Stimulated activated CD4-positive, alpha-beta T cell treated with anti-CD3 and anti-CD28 coated beads, Interleukin-1b, Interleukin-23, amount 100 ng/mL, for 4 hours (primary cell): ENCODE data around the gene CHD9NB.

Source experiments
- DNase-seq, 2 donors: peaks; one replicate each; pipeline ENCODE4 v3.0.0-alpha.2; 2020; ENCODE audit warnings: low read depth in 2 of 2

The CHD9NB gene

DNA sequence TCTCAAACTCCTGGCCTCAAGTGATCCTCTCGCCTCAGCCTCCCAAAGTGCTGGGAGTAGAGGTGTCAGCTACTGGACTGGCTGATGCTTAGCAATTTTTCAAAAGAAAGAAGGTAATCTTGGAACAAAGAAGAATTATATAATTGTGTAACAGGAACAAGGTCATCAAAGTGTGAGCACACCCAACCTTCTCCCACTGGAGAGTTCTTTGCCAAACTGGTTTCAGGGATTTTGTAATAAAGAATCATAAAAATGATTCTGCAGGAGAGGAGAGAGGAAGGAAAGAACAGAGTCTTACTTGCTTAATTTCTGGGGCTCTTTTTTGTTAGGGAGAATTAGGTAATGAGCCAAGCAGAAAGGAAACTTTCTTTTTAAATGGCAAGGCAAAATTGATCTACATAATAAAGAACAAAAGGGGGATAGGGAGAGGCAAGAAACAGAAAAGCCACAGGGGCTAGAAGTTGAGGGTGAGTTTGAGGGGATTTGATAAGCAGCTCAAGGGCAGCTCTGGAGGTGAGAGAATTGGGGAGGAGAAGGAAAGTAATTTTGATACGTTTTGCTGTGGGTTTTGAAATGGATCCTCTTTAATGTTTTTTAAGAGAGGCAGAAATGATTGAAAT, 21.3 kb downstream of the CHD9NB start:
- DNase-seq, result no peak

DNA sequence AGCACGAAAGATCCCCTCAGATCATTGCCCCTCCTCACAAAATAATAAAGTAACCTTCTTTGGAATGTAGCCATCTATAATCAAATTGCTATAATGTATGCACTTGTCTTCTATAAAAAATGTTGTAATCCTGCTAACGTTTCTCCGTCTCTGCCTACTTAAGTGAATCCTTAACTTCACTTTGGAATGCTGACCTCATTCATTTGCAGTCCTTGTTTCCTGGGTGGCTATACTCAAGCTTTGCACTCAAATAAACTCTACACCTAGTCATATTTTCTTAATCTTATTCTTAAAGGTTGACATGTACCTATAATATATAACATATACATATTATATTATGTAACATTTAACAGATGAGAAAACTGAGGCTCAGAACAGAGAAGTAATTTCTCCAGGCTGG, 22.7 kb downstream of the CHD9NB start:
- DNase-seq, result no peak

DNA sequence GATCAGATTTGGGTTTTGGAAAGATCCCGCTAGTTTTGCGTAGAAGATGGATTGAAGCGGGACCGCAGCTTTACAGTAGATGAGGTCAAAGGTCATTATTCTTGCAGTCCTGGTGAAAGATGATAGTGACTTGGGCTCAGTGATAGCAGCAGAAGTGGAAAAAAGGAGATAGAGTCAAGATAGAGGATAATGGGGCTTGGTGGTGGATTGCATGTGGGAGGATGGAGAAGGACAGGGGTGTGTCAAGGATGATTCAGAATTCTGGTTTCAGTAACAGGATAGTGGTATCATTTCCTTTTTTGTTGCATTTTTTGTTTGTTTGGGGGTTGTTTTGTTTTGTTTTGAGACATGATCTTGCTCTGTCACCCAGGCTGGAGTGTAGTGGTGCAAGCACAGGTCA, 28.7 kb downstream of the CHD9NB start:
- DNase-seq, result no peak

GRCh38 chr16:53022374-53022773, 30.3 kb downstream of the CHD9NB start:
- DNase-seq, result no peak

- no peak for DNase-seq
Observed at GRCh38 chr16:53018834-53019416, 33.8 kb downstream of the CHD9NB start.

DNA sequence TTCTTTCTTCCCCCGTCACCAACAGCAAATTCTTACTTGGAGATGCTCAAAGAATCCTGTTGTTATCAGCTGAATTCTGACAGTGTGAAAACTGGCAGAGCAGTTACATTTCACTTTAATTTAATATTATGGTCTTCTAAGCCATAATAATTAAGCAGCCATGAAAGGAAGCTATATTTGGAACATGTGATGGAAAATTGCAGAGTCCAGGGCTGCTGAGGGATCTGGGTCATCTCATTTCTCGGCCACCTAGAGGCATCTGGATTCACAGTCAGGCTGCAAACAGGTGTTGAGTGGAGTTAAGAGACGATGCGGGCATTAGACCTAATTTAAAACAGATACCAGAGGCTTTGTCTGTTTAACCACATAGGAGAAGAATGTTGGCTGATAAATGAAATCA, 38.4 kb downstream of the CHD9NB start:
- no peak for DNase-seq

GRCh38 chr16:53007095-53007494, 45.6 kb downstream of the CHD9NB start:
- DNase-seq, result no peak

DNA sequence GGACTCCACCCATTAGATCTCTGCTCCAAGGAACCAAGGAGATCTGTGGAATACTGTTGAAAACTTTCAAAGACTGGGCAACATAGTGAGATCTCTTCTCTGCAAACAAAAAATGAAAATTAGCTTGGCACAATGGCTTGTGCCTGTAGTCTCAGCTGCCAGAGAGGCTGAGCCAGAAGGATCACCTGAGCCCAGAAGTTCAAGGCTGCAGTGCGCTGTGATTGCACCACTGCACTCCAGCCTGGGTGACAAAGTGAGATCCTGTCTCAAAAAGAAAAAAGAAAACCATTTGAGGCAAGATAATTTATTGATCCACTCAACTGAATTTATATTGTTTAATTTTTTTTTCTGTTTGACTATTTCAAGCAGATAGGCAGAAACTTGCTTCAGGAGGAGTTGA, 54.8 kb downstream of the CHD9NB start:
- DNase-seq, result no peak

DNA sequence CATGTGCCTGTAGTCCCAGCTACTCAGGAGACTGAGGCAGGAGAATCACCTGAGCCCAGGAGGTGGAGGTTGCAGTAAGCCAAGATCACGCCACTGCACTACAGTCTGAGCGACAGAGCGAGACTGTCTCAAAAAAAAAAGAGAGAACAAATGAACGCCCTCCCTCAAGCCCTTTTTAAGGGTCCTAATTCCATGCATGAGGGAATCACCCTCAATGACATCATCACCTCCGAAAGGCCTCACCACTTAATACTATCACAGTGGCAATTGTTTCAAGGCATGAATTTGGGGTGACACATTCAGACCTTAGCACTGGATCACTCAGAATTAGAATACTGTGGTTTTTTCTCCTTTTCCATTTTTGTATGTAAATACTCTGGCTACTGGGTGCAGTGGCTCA, 57.8 kb downstream of the CHD9NB start:
- DNase-seq, result no peak

DNA sequence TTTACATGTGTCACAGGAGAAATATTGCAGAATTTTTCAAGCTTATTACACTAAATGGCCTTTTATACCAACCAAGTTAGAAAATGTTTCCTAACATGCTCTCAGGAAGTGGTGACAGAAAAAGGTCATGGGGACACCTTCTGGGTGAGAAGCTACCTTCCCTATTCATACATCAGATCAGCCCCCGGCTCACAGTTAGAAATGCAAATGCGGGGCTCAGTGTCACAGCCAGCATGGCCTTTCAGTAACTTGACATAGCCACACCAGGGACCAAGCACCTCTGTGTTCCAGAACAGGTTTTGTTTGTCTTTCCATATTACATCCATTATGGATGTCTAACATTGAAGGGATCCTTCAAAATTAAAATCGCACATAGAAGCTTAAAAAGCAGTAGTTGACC, 59.5 kb downstream of the CHD9NB start:
- no peak for DNase-seq

DNA sequence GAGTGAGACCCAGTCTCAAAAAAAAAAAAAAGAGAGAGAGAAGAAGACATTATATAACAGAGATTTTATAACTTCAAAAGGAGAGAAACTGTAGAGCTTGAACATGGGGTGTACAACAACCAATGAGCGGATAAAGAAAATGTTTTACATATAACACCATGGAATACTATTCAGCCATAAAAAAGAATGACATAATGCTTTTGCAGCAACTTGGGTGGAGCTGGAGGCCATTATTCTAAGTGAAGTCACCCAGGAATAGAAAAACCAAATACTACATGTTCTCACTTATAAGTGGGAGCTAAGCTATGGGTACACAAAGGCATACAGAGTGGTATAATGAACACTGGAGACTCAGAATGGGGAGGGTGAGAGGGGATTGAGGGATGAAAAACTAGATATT, 61.1 kb downstream of the CHD9NB start:
- DNase-seq, result no peak
